C4-2B (cell line): ENCODE results near the gene NPPA.

Experiments
- ZFX ChIP-seq: fragments of 450-650 bp; IDR thresholded peaks from 2 replicates; pipeline ENCODE4 v1.6.1; 2017
- TF ChIP-seq, protein P1 (sequence below): fragments of 450-650 bp; conservative IDR thresholded peaks from 2 replicates; pipeline ENCODE4 v1.5.1; 2017; ENCODE audit warnings: mild to moderate bottlenecking

DNA sequence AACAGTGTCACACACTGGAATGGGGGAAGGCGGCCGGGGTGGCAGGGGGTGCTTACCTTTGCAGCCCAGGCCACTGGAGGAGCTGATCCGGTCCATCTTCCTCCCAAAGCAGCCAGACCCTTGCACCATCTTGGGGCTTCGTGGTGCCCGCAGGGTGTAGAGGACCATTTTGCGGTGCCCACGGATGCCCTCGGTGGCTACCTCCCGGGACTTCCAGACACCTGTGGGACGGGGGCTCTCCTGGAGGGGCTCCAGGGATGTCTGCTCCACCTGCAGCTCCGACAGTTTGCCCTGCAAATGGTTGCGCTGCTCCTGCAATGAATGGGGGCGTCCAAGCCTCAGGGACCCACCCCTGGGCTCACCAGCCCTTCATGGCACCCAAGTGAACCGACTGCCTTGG lies 10.6 kb upstream of the NPPA start:
- TF ChIP-seq, protein P1, sequence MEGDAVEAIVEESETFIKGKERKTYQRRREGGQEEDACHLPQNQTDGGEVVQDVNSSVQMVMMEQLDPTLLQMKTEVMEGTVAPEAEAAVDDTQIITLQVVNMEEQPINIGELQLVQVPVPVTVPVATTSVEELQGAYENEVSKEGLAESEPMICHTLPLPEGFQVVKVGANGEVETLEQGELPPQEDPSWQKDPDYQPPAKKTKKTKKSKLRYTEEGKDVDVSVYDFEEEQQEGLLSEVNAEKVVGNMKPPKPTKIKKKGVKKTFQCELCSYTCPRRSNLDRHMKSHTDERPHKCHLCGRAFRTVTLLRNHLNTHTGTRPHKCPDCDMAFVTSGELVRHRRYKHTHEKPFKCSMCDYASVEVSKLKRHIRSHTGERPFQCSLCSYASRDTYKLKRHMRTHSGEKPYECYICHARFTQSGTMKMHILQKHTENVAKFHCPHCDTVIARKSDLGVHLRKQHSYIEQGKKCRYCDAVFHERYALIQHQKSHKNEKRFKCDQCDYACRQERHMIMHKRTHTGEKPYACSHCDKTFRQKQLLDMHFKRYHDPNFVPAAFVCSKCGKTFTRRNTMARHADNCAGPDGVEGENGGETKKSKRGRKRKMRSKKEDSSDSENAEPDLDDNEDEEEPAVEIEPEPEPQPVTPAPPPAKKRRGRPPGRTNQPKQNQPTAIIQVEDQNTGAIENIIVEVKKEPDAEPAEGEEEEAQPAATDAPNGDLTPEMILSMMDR = no peak
- no peak for TF ChIP-seq ZFX
